ENCODE measurements around the gene NHP2.

GRCh38 chr5:178106556-178107239, 47.0 kb downstream of the NHP2 start:
- TF ChIP-seq CTCF (IDR thresholded peaks at IDR 0.05) = no peak
- no peak for TF ChIP-seq POLR2A (IDR thresholded peaks at IDR 0.05)

Measured in thyroid gland (tissue), 4 donors.